Gastrocnemius medialis (tissue), 4 donors: ENCODE results near the gene MNX1. TPM values are rescaled to one million over a fixed set of nuclear protein-coding genes. Genes with fewer than 3 reads are reported as not detected.

ENCODE experiments used
- ATAC-seq, 2 donors: fragments of 150-250 bp; one replicate each; pipeline ENCODE4 v1.9.1; 2016
- DNase-seq, 2 donors: peaks; one replicate each; pipeline ENCODE4 v3.0.0-alpha.2; 2019
- H3K27ac ChIP-seq, 4 donors: fragments of 200-600 bp; sonication (generic); 1 replicate in 1 of 4; 2 replicates in 3 of 4; pipeline ENCODE4 v1.5.1; 2016 to 2018; ENCODE audit warnings: mild to moderate bottlenecking in 2 of 4, moderate library complexity in 1 of 4
- H3K27me3 ChIP-seq, 3 donors: fragments of 200-600 bp; sonication (generic) in 2 of 3; 1 replicate in 1 of 3; 2 replicates in 2 of 3; pipeline versions ENCODE4 v1.5.1 to v1.6.0; 2016 to 2019; ENCODE audit warnings: mild to moderate bottlenecking in 1 of 3, moderate library complexity in 1 of 3
- H3K36me3 ChIP-seq, 2 donors: fragments of 200-600 bp; sonication (generic) in 1 of 2; one replicate each; pipeline ENCODE4 v1.5.1; 2017 to 2018
- H3K4me1 ChIP-seq, 2 donors: fragments of 200-600 bp; sonication (generic) in 1 of 2; one replicate each; pipeline ENCODE4 v1.5.1; 2016 to 2017; ENCODE audit warnings: mild to moderate bottlenecking in 2 of 2
- H3K4me3 ChIP-seq, 4 donors: fragments of 200-600 bp; sonication (generic) in 3 of 4; 1 replicate in 1 of 4; 2 replicates in 3 of 4; pipeline ENCODE4 v1.5.1; 2016 to 2019; ENCODE audit warnings: mild to moderate bottlenecking in 2 of 4
- H3K9me3 ChIP-seq, 3 donors: fragments of 200-600 bp; sonication (generic) in 2 of 3; 1 replicate in 1 of 3; 2 replicates in 2 of 3; pipeline ENCODE4 v1.5.1; 2016 to 2019
- POLR2A ChIP-seq, 2 donors: fragments of 450-650 bp; IDR thresholded peaks; one replicate each; pipeline ENCODE4 v1.6.1; 2017; ENCODE audit warnings: antibody characterized with exemption in 2 of 2, mild to moderate bottlenecking in 2 of 2, moderate library complexity in 2 of 2
- in situ Hi-C, 4 donors: fragments of 200-750 bp; cut with MboI; loops; one replicate each; pipeline versions ENCODE4 v1.15.0 to v1.8.0; 2017; ENCODE audit warnings: low sequenced_read_pairs in 4 of 4
- intact Hi-C: fragments of 100-400 bp; cut with DNase I; formaldehyde crosslinking; loops from one replicate; pipeline ENCODE4 v1.15.1; 2023; ENCODE audit warnings: low total_unique reads
- total RNA-seq, 4 donors: library from RNA; depleted of rRNA; stranded (reverse); fragments of >200 nt; gene quantifications; one replicate each; pipeline versions ENCODE4 v1.1.0 to v1.2.3, GENCODE V29; 2016
- TF ChIP-seq, protein P1 (sequence below), 5 experiments: fragments of 450-650 bp in 3 of 5; fragments of 200-600 bp in 2 of 5; sonication (generic) in 2 of 5; IDR thresholded peaks in 4 of 5; conservative IDR thresholded peaks in 1 of 5; 1 replicate in 4 of 5; 2 replicates in 1 of 5; pipeline ENCODE4 v1.5.1; 2016 to 2019; ENCODE audit warnings: antibody characterized with exemption in 5 of 5, mild to moderate bottlenecking in 3 of 5, moderate library complexity in 3 of 5

The MNX1 gene
- total RNA-seq, 4 donors from 2014 or later, result 0.16 to 0.20 TPM; not detected in 2

DNA sequence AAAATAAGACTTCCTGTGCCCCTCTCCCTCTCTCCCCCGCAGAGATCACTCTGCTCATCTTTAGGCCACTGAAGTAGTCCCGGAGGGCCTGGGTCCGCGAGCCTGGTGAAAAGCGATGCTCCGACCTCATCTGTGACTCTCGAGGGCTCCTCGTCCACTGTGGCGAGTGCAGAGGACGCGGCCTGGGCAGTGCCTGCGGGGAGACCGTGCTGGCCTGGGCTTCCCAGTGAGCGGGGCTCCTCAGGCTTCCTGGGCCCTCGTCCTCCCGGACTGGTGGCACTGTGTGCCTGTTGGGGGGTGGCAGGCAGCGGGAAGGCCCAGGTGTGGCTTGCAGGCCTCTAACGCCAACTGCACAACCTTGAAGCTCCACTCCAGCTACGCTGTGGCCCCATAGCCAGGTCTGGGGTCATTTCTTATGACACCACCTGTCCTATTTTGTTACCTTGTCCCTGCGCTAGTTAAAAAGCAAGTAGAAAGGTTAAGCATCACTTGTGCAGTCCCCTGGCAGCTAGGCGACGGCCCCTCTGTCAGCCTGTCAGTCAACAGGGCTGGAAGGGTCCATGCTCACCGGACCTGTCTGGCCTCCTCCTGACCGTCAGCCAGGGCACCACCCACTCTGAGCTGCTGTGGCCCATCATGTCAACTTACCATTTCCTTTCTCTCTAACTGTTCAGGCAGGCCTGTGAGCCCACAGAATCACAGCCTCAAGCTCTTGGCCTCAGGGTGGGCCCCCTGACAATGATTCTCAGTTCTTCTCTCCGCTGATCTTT lies 20.5 kb downstream of the MNX1 start:
- no peak for TF ChIP-seq POLR2A (IDR thresholded peaks at IDR 0.05)
- TF ChIP-seq, protein P1, sequence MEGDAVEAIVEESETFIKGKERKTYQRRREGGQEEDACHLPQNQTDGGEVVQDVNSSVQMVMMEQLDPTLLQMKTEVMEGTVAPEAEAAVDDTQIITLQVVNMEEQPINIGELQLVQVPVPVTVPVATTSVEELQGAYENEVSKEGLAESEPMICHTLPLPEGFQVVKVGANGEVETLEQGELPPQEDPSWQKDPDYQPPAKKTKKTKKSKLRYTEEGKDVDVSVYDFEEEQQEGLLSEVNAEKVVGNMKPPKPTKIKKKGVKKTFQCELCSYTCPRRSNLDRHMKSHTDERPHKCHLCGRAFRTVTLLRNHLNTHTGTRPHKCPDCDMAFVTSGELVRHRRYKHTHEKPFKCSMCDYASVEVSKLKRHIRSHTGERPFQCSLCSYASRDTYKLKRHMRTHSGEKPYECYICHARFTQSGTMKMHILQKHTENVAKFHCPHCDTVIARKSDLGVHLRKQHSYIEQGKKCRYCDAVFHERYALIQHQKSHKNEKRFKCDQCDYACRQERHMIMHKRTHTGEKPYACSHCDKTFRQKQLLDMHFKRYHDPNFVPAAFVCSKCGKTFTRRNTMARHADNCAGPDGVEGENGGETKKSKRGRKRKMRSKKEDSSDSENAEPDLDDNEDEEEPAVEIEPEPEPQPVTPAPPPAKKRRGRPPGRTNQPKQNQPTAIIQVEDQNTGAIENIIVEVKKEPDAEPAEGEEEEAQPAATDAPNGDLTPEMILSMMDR (IDR thresholded peaks at IDR 0.05 in 4 of 5, conservative IDR thresholded peaks at IDR 0.05 in 1 of 5), result no peak
- Histone ChIP-seq H3K27ac (no peak overlapping the region), H3K4me3 (no peak overlapping the region), H3K4me1 (peaks cover 0 to 3% of the 10 kb centered on the region in 2 donors), H3K27me3 (peaks cover 8 to 16% (median 10%) of the 10 kb centered on the region in 3 donors), H3K36me3 (no peaks in the 10 kb centered on the region), H3K9me3 (no peaks in the 10 kb centered on the region)
- intact Hi-C loops, result loop anchor here (5.0 kb wide), 1 partner anchor 52 kb away; no protein-coding TSS in a partner anchor
- no peak for ATAC-seq
- in situ Hi-C loops, result no loop called here
- DNase-seq, result no peak

DNA sequence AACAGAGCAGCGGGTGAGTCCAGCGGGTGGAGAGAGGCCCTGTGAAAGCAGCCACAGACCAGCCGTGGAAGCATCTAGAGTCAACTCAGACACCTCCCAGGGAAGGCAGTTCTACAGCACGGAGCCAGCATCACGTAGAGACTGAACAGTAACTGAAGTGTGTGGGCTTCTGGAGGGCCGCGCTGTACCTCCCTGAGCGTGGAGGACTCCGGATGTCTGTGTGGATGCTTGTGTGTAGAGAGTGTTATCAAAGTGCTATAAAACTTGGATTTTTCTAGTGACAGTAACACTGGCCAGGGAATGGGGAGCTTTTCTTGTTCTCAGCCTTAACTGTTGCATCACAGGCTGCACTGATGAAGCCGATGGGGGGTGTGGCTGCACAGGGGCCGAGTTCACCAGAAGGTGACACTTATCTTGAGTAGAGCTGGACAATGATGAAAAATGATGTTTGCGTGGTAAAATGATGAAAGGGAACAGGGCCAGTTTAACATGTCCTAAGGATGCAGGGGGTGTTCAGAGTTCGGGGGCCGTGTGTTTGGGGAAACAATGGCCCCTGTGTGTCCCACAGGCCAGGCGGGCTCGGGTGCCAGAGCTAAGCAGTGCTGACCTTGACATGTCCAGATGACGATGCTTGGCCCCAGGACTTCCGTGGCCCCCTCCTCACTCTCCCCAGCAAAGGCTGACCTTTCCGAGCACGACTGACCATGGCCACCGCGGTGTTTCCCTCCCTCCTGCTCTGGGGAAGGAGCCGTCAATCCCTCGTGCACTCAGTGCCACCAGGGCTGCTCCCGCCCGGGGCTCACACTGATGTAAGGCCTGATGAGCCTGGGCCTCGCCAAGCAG lies 21.9 kb downstream of the MNX1 start:
- Histone ChIP-seq H3K36me3 (no peaks in the 10 kb centered on the region), H3K4me1 (peaks cover 0 to 6% of the 10 kb centered on the region in 2 donors), H3K27me3 (peaks cover 8 to 11% (median 10%) of the 10 kb centered on the region in 3 donors), H3K9me3 (no peaks in the 10 kb centered on the region), H3K4me3 (no peak overlapping the region), H3K27ac (no peak overlapping the region)
- intact Hi-C loops (no loop called here), in situ Hi-C loops (no loop called here)
- ATAC-seq (no peak), DNase-seq (no peak)
- TF ChIP-seq, protein P1 (IDR thresholded peaks at IDR 0.05 in 4 of 5, conservative IDR thresholded peaks at IDR 0.05 in 1 of 5), result no peak
- no peak for TF ChIP-seq POLR2A (IDR thresholded peaks at IDR 0.05)

DNA sequence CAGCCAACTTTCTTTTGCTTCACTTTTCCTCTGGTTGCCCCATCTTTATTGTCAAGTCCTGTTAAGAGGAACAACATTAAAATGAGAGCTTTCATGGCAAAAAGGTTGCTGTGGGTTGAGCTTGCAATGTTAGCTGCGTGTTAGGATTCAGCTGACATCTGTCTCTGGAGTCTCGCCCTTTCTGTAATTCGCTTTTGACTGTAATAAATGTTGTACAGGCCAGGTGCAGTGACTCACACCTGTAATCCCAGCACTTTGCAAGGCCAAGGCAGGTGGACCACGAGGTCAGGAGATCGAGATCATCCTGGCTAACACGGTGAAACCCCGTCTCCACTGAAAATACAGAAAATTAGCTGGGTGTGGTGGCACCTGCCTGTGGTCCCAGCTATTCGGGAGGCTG lies 24.1 kb downstream of the MNX1 start:
- H3K27ac ChIP-seq, result no peak overlapping the region
- in situ Hi-C loops, result no loop called here
- no peaks in the 10 kb centered on the region for H3K27me3 ChIP-seq
- no peaks in the 10 kb centered on the region for H3K9me3 ChIP-seq
- DNase-seq (no peak), ATAC-seq (no peak)
- H3K4me1 ChIP-seq, result peaks cover 0 to 6% of the 10 kb centered on the region in 2 donors
- H3K4me3 ChIP-seq, result no peak overlapping the region
- intact Hi-C loops, result no loop called here
- TF ChIP-seq, protein P1 (IDR thresholded peaks at IDR 0.05 in 4 of 5, conservative IDR thresholded peaks at IDR 0.05 in 1 of 5), result no peak
- no peak for TF ChIP-seq POLR2A (IDR thresholded peaks at IDR 0.05)
- H3K36me3 ChIP-seq, result no peaks in the 10 kb centered on the region

DNA sequence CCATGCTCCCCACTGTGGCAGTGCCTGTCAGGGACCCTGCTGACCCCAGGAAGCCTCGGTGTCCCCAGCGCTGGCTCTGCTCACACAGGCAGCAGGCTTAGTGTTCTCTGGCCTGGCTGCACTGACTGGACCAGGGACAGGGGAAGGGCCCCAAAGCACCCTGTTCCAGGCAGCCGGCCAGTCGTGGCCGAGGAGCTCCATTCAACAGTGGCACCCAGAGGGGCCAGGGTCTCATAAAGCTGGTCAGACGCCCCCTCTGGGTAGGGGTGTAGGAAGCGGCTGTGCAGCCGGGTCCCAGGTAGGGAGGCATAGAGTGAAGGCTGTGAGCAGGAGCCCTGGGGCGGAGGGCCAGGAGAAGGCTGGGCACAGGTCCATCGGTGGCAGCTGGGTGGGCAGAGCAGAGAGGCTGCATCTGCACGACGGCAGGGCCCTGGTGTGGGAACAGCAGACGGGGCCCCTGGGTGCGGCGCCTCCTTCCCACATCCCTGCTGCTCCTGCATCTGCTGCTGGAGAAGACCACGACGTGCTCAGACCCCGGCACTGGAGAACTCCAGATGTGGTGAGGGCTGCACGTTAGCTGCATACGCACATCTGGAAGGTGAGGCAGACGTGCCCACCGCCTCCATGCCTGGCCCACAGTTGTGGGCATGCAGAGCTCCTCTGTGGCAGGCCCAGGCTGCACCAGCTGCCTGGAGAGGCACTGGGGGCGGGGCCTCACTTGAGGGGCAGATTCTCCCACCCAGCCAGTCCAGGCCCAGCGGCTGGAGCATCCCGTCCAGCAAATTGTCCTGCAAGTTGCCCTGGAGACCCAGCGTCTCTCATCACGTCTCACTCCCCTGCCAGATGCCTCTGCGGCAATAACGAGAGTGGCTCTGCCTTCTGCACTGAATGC lies 25.1 kb downstream of the MNX1 start:
- peak in 1 of 2 donors; percentile 19 for ATAC-seq
- Histone ChIP-seq H3K36me3 (no peaks in the 10 kb centered on the region), H3K9me3 (no peaks in the 10 kb centered on the region), H3K27me3 (no peaks in the 10 kb centered on the region), H3K4me3 (no peak overlapping the region), H3K27ac (peak overlapping the region; percentile 45 to 69 (median 59)), H3K4me1 (peaks cover 0 to 6% of the 10 kb centered on the region in 2 donors)
- intact Hi-C loops (no loop called here), in situ Hi-C loops (no loop called here)
- DNase-seq, result no peak
- TF ChIP-seq, protein P1 (IDR thresholded peaks at IDR 0.05 in 4 of 5, conservative IDR thresholded peaks at IDR 0.05 in 1 of 5), result no peak
- no peak for TF ChIP-seq POLR2A (IDR thresholded peaks at IDR 0.05)
